HepG2 (cell line): ENCODE measurements around the gene MEGF6. TPM values are rescaled to one million over a fixed set of nuclear protein-coding genes. Genes with fewer than 3 reads are reported as not detected.

Experiments
- ARNT ChIP-seq: fragments of 450-650 bp; IDR thresholded peaks from 2 replicates; pipeline ENCODE4 v1.6.1; 2017
- BCLAF1 ChIP-seq: fragments of 450-650 bp; IDR thresholded peaks from 2 replicates; pipeline ENCODE4 v1.6.1; 2017; ENCODE audit warnings: mild to moderate bottlenecking
- CCAR2 ChIP-seq: fragments of 200-400 bp; formaldehyde crosslinking; optimal IDR thresholded peaks from 2 replicates; pipeline ENCODE3; 2018; ENCODE audit warnings: low read depth, mild to moderate bottlenecking, low read length, moderate library complexity
- FOXK1 ChIP-seq: sonication (generic); formaldehyde crosslinking; IDR thresholded peaks from 2 replicates; pipeline ENCODE4 v1.4.0; 2020; ENCODE audit warnings: low read depth, missing genetic modification reagents, borderline replicate concordance
- GABPA ChIP-seq, 2 experiments: IDR thresholded peaks; 2 replicates each; pipeline ENCODE4 v1.6.1; 2011 to 2016; ENCODE audit warnings: low read depth in 2 of 2, low read length in 1 of 2, missing biosample characterization in 1 of 2, missing genetic modification characterization in 1 of 2
- HDAC1 ChIP-seq: sonication (generic); formaldehyde crosslinking; IDR thresholded peaks from 2 replicates; pipeline ENCODE4 v1.5.1; 2020; ENCODE audit warnings: mild to moderate bottlenecking, missing genetic modification reagents
- HINFP ChIP-seq: sonication (generic); formaldehyde crosslinking; IDR thresholded peaks from 2 replicates; pipeline ENCODE4 v1.4.0; 2020; ENCODE audit warnings: low read depth, mild to moderate bottlenecking, missing genetic modification reagents
- MLLT10 ChIP-seq: sonication (generic); formaldehyde crosslinking; IDR thresholded peaks from 2 replicates; pipeline ENCODE4 v1.4.0; 2020; ENCODE audit warnings: missing genetic modification reagents
- MTA1 ChIP-seq: sonication (generic); formaldehyde crosslinking; IDR thresholded peaks from 2 replicates; pipeline ENCODE4 v1.4.0; 2020; ENCODE audit warnings: missing genetic modification reagents, mild to moderate bottlenecking, borderline replicate concordance
- MXD4 ChIP-seq: IDR thresholded peaks from 2 replicates; pipeline ENCODE4 v1.6.1; 2016; ENCODE audit warnings: mild to moderate bottlenecking, missing biosample characterization, missing genetic modification reagents
- NR3C1 ChIP-seq: sonication (generic); formaldehyde crosslinking; IDR thresholded peaks from 2 replicates; pipeline ENCODE4 v1.4.0; 2020; ENCODE audit warnings: missing genetic modification reagents
- PITX1 ChIP-seq: sonication (generic); formaldehyde crosslinking; IDR thresholded peaks from 2 replicates; pipeline ENCODE4 v1.5.1; 2020; ENCODE audit warnings: mild to moderate bottlenecking, missing genetic modification reagents
- RARG ChIP-seq: sonication (generic); formaldehyde crosslinking; IDR thresholded peaks from 2 replicates; pipeline ENCODE4 v1.4.0; 2020; ENCODE audit warnings: low read depth, mild to moderate bottlenecking, missing genetic modification reagents
- SMARCE1 ChIP-seq: fragments of 450-650 bp; IDR thresholded peaks from 2 replicates; pipeline ENCODE4 v1.6.1; 2017; ENCODE audit warnings: borderline replicate concordance
- SRSF1 ChIP-seq: fragments of 200-400 bp; formaldehyde crosslinking; optimal IDR thresholded peaks from 2 replicates; pipeline ENCODE3; 2017; ENCODE audit warnings: mild to moderate bottlenecking, low read depth, low read length, moderate library complexity
- STAG1 ChIP-seq: sonication (generic); formaldehyde crosslinking; IDR thresholded peaks from 2 replicates; pipeline ENCODE4 v1.4.0; 2020; ENCODE audit warnings: missing genetic modification reagents
- SUZ12 ChIP-seq: fragments of 150-350 bp; IDR thresholded peaks from 2 replicates; pipeline ENCODE4 v1.6.1; 2014; ENCODE audit warnings: low read depth, low read length
- ZNF274 ChIP-seq: sonication (generic); formaldehyde crosslinking; IDR thresholded peaks from 2 replicates; pipeline ENCODE4 v1.5.1; 2020; ENCODE audit warnings: mild to moderate bottlenecking, missing genetic modification reagents
- ZNF33B ChIP-seq: sonication (generic); formaldehyde crosslinking; IDR thresholded peaks from 2 replicates; pipeline ENCODE4 v1.5.1; 2020; ENCODE audit warnings: mild to moderate bottlenecking, missing genetic modification reagents
- ZNF512 ChIP-seq: sonication (generic); formaldehyde crosslinking; IDR thresholded peaks from 2 replicates; pipeline ENCODE4 v1.4.0; 2020; ENCODE audit warnings: mild to moderate bottlenecking, missing genetic modification reagents
- ZNF549 ChIP-seq: sonication (generic); formaldehyde crosslinking; IDR thresholded peaks from 2 replicates; pipeline ENCODE4 v1.5.0; 2020; ENCODE audit warnings: missing genetic modification reagents
- ZNF558 ChIP-seq: sonication (generic); formaldehyde crosslinking; IDR thresholded peaks from 2 replicates; pipeline ENCODE4 v1.9.0; 2022; ENCODE audit warnings: mild to moderate bottlenecking, missing genetic modification reagents, borderline replicate concordance
- ZNF704 ChIP-seq: sonication (generic); formaldehyde crosslinking; IDR thresholded peaks from 2 replicates; pipeline ENCODE4 v1.8.1; 2023; ENCODE audit warnings: mild to moderate bottlenecking, inconsistent platforms, moderate library complexity, missing genetic modification reagents, borderline replicate concordance
- ZNF883 ChIP-seq: sonication (generic); formaldehyde crosslinking; IDR thresholded peaks from 2 replicates; pipeline ENCODE4 v1.5.1; 2020; ENCODE audit warnings: mild to moderate bottlenecking, missing genetic modification reagents; ENCODE audit errors: not compliant biosample characterization
- polyA plus RNA-seq, 8 experiments: library from polyadenylated mRNA; depleted of rRNA in 3 of 8; stranded (reverse) in 7 of 8; unstranded in 1 of 8; fragments of >200 nt; fragmentation: Illumina TruSeq in 4 of 8; extraction: Trizol in 4 of 8; gene quantifications; 2 replicates each; pipeline versions ENCODE4 v1.2.1 to v1.2.3, GENCODE V29; 2011 to 2016; ENCODE audit warnings: low read depth in 4 of 8, missing spikeins in 1 of 8, mixed read lengths in 1 of 8; ENCODE audit not compliant: insufficient read depth in 1 of 8
- total RNA-seq, 5 experiments: library from RNA; depleted of rRNA; stranded (reverse); fragments of >200 nt; fragmentation: Illumina TruSeq; extraction: Trizol; gene quantifications; 2 replicates each; pipeline ENCODE4 v1.2.3, GENCODE V29; 2016; ENCODE audit warnings: low read depth in 1 of 5

Gene MEGF6
- total and polyA plus RNA-seq, 2 of the 13 experiments (the other 11 are each of a cell fraction or from before 2014, with no cell fraction given): 1.9 TPM

- TF ChIP-seq ZNF33B (CRISPR knock-in tag) (no peak), SRSF1 (no peak), SUZ12 (no peak), MLLT10 (CRISPR knock-in tag) (no peak), ZNF558 (no peak), ZNF274 (CRISPR knock-in tag) (no peak), ZNF883 (CRISPR knock-in tag) (peak; percentile 38), MXD4 (CRISPR knock-in tag) (peak; percentile 54; the same call in 1 of the 2 replicates), NR3C1 (CRISPR knock-in tag) (no peak), ZNF512 (CRISPR knock-in tag) (no peak), HINFP (peak; percentile 56; the same call in 1 of the 2 replicates), ARNT (no peak), CCAR2 (no peak), MTA1 (CRISPR knock-in tag) (peak; percentile 45; the same call in 1 of the 2 replicates), STAG1 (CRISPR knock-in tag) (peak; percentile 95), PITX1 (CRISPR knock-in tag) (0 out of 2 replicates have a peak, but pooled peaks have one; percentile 23), ZNF549 (no peak), SMARCE1 (no peak), GABPA (IDR thresholded peaks at IDR 0.05; ENCODE audit: low read depth, low read length) (no peak), GABPA (CRISPR knock-in tag; IDR thresholded peaks at IDR 0.05; ENCODE audit: low read depth) (no peak), BCLAF1 (no peak), ZNF704 (CRISPR knock-in tag) (no peak), RARG (CRISPR knock-in tag) (no peak), HDAC1 (CRISPR knock-in tag) (peak; percentile 35; the same call in 1 of the 2 replicates), FOXK1 (no peak)
These were observed 158.0 kb downstream of the MEGF6 start (continued) for GRCh38 chr1:3453203-3453761.
